ENCODE results near the gene ATXN7L2. TPM values are rescaled to one million over a fixed set of nuclear protein-coding genes. Genes with fewer than 3 reads are reported as not detected.

ATXN7L2 gene
- total and polyA plus RNA-seq, 2 of the 8 experiments (the other 6 are each of a cell fraction or from before 2014, with no cell fraction given), result 8.1 to 9.3 TPM

DNA sequence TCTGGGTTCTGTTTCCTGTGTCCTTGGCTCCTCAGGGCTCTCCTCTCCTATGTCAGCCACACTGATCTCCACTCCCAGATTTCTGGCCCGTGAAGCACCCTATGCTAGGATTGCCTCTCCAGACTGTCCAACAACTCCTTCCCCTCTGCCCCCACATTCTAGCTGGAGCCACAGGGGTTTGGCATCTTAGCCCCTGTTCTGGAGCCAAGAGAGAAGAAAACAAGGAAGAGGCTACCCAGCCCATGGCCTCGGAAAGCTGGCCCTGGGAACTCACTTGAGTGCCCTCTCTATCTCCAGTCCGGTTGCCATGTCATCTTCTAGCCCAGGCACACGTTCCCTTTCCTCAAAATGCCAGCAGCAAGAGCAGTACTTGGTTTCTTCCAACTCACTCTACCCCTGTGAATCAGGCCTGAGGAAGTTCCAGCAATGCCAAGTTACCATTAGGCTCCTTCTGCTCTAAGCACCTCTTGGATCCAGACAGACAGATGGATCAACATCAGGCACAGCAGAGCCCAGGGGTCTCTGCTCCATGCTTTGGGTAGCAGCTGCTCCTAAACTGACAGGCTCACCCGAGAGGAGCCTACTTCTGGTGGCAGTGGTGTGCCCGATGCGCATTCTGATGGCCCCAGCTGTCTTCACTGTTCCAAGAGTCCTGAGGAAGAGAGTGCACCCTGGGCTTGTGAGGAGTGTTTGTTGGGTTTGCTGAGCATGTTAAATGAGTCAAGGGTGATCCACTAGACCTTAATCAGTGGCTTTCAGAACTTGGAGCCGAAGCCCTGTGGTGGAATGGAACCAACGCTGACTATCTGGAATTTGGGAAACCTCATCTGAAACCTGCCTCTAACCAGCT lies 44.4 kb downstream of the ATXN7L2 start:
- FAIRE-seq, result no peak
- WGBS, 2 experiments (ENCODE audit: extremely low coverage in 1 of 2, insufficient coverage in 1 of 2, insufficient read length in 1 of 2, insufficient replicate concordance in 2 of 2, low coverage in 1 of 2, low lambda C conversion rate in 2 of 2, missing lambda C conversion rate in 1 of 2), result 82% methylated on average over 9 of the region's 9 CpGs; no CpG with 5 or more reads in 1 of the 2 experiments
- no peak overlapping the region for H3K27ac ChIP-seq (ENCODE audit: low read depth, low read length)
- H2AFZ ChIP-seq (ENCODE audit: low read length), result no peak overlapping the region
- no peaks in the 10 kb centered on the region for H4K20me1 ChIP-seq (replicated peaks in 1 of 2; ENCODE audit: control insufficient read depth in 1 of 2, insufficient read depth in 2 of 2, low read length in 2 of 2)
- ChIA-PET POLR2A (ENCODE audit: partially characterized antibody) (no interaction called here), CTCF (ENCODE audit: partially characterized antibody) (interaction anchor here (0.6 to 26.3 kb wide), 10 partner anchors 11 to 291 kb away, joined by 3 to 1755 read pairs (median 3); partner anchors contain the start of genes AMIGO1, ATXN7L2, CYB561D1 and GPR61)
- H3K79me1 ChIP-seq (ENCODE audit: low read depth, low read length), result no peaks in the 10 kb centered on the region
- no peak overlapping the region for H3K18ac ChIP-seq (ENCODE audit: extremely low read depth, low read length)
- no peaks in the 10 kb centered on the region for H3K27me3 ChIP-seq (replicated peaks in 1 of 4; ENCODE audit: control insufficient read depth in 3 of 4, extremely low read depth in 1 of 4, insufficient read depth in 3 of 4, low read length in 3 of 4)
- H2AK5ac ChIP-seq (ENCODE audit: low read depth, low read length), result no peak overlapping the region
- H3K4me2 ChIP-seq (ENCODE audit: insufficient read depth in 1 of 2, low read depth in 2 of 2, low read length in 2 of 2), result no peak overlapping the region
- no peak overlapping the region for H3K4ac ChIP-seq (replicated peaks; ENCODE audit: insufficient read length, low read depth, low read length)
- no peak overlapping the region for H3K56ac ChIP-seq (replicated peaks; ENCODE audit: insufficient read length, low read depth, low read length)
- no peak for DNase-seq (ENCODE audit: low read depth in 1 of 2, low spot score in 2 of 2)
- no peak overlapping the region for H3K9ac ChIP-seq (replicated peaks in 1 of 4; ENCODE audit: extremely low read depth in 1 of 4, low read depth in 3 of 4, low read length in 3 of 4)
- H4K5ac ChIP-seq (ENCODE audit: insufficient read length, low read depth, low read length), result no peak overlapping the region
- H2BK15ac ChIP-seq (ENCODE audit: low read length), result no peak overlapping the region
- no peak overlapping the region for H2BK20ac ChIP-seq (ENCODE audit: low read length)
- H3K9me3 ChIP-seq (ENCODE audit: insufficient read depth in 2 of 2, low read depth in 1 of 2, low read length in 1 of 2), result no peaks in the 10 kb centered on the region
- H2BK12ac ChIP-seq (ENCODE audit: low read depth, low read length), result no peak overlapping the region
- H2BK120ac ChIP-seq (replicated peaks; ENCODE audit: low read depth, low read length), result no peak overlapping the region
- H3K14ac ChIP-seq (ENCODE audit: insufficient read length), result no peak overlapping the region
- no peaks in the 10 kb centered on the region for H3K79me2 ChIP-seq (ENCODE audit: control insufficient read depth in 1 of 2, insufficient read depth in 2 of 2, low read length in 2 of 2)
- H4K8ac ChIP-seq (ENCODE audit: extremely low read depth, insufficient read depth, low read length), result no peak overlapping the region
- H3K36me3 ChIP-seq (ENCODE audit: control insufficient read depth in 2 of 4, insufficient read depth in 4 of 4, low read length in 3 of 4), result no peaks in the 10 kb centered on the region
- no peaks in the 10 kb centered on the region; the same call in 1 of the 2 replicates for H3K23me2 ChIP-seq (ENCODE audit: low read depth, low read length)
- no peak overlapping the region for H3K23ac ChIP-seq (ENCODE audit: insufficient read length)
- peaks cover 0 to 3% (median 1%) of the 10 kb centered on the region in 4 experiments; a peak in 4 of 7 replicates for H3K4me1 ChIP-seq (replicated peaks in 1 of 4; ENCODE audit: control insufficient read depth in 3 of 4, insufficient read depth in 4 of 4, low read length in 3 of 4)
- H4K91ac ChIP-seq (replicated peaks; ENCODE audit: insufficient read length, low read length), result no peak overlapping the region
- H2BK5ac ChIP-seq (ENCODE audit: low read depth, low read length), result no peak overlapping the region
- H3K4me3 ChIP-seq (ENCODE audit: extremely low read depth in 1 of 4, insufficient read depth in 2 of 4, low read depth in 3 of 4, low read length in 4 of 4), result no peak overlapping the region
- TF ChIP-seq CBX8 (IDR thresholded peaks at IDR 0.05; ENCODE audit: borderline replicate concordance, low read depth, low read length), result no peak
